Mesenteric fat pad (tissue), 1 donor: ENCODE measurements around the gene KCNIP4. TPM values are rescaled to one million over a fixed set of nuclear protein-coding genes. Genes with fewer than 3 reads are reported as not detected.

Source experiments
- DNase-seq: peaks from one replicate; pipeline ENCODE4 v3.0.0-alpha.2; 2020; ENCODE audit warnings: low spot score
- total RNA-seq: library from RNA; stranded (reverse); fragmentation: NEBNext Ultra II Directional; extraction: Animal tissue kit (Norgen Biotek cat#: 25700); gene quantifications from one replicate; pipeline ENCODE4 v1.2.1, GENCODE V29; 2021
- donor health status: DM: yes; HTN: yes; CAD: no.

KCNIP4 gene
- total RNA-seq, 1 donor from 2014 or later, result not detected

DNA sequence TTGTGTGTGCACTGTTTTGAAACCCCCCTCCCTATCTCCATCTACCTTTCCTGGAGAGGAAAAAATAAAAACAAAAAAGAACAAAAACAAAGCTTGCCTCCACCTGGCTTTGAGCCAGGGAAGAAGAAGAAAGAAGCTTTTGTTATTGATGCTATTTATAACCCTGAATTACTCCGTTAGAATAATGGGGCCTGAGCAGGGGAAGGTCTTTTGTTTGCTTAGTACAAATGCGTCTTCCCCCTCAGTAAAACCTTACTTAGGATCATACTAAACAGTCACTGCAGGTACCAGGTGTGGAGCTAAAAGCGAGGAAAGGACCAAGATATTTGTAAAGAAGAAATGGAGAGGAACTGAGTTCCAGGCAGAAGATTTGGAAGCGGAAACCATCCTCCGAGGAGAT lies 352.1 kb downstream of the KCNIP4 start:
- no peak for DNase-seq

DNA sequence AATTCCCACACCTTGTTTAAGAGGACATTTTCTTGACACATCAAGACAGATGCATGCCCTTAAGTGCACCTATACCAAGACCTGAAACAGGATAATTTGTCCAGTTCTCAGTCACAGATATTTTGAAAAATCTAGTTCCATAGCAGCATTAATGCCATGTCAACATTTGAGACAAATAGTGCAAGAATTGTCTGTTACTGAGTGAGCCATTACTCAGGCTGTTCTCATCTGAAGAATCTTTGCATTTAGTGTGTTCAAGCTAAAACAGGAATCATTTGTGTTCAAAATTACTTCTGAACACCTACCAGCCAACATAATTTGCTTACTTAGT lies 354.9 kb downstream of the KCNIP4 start:
- no peak for DNase-seq

DNA sequence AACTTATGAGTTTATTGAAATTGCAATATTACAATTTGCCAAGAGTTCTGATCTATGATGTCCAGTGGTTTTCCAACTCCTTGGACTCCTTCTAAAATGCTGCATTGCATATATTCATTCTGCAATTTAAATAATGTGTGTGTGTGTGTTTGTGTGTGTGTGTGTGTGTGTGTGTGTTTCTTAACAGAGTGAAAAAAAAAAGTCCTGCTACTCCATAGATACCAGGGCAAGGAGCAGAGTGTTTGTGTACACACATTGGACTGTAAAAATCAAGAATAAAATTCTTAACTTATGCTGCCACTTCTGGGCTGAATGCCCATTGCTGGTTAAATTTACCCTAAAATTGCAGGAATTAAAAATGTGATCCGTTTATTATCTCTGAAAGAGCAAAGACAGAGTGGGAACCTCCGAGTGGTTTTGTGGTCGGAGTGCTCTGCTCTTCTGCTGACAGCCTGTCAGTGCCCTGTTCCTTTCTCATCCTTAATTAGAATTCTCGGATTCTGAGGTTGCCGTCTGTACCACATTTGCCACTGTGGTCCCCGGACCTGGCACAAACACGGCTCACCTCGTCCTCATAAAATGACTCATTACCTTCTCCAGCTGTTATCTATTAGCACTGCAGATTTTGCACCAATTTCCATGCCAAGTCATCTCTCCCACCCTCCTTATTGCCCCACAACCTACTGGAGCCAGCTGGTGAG lies 355.5 kb downstream of the KCNIP4 start:
- DNase-seq, result no peak

DNA sequence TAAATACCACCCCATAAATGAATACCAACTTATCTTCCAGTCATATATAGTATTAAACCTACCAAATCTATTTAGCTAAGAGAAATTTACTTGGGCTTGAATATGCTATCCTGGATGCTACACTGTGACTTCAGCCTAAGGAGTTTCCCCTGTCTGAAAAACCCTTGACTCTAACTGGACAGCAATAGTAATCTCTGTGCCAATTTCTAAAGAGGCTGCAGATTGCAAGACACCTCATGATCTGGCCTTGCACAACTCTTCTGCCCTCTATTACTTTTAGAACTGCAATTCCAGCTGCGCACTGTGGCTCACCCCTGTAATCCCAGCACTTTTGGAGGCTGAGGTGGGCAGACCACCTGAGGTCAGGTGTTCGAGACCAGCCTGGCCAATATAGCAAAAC lies 371.5 kb downstream of the KCNIP4 start:
- no peak for DNase-seq

DNA sequence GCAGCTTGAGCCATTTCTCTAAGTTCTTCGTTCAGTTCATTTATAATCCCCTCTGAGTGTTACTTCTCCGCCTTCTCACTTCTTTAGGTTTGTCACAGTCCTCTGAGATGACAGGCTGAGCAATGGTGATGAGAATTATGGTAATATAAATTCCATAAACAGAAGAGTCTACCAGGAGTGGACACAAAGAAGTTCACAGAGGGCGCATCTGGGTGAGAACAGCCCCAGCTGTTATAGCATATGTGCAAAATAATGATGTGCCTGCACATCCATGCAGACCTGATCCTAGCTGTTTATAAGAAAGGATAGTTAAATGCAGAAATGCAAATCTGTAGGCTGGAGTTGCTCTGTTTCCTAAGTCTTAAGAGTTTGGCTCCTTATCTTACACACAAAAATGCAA lies 377.5 kb downstream of the KCNIP4 start:
- no peak for DNase-seq

DNA sequence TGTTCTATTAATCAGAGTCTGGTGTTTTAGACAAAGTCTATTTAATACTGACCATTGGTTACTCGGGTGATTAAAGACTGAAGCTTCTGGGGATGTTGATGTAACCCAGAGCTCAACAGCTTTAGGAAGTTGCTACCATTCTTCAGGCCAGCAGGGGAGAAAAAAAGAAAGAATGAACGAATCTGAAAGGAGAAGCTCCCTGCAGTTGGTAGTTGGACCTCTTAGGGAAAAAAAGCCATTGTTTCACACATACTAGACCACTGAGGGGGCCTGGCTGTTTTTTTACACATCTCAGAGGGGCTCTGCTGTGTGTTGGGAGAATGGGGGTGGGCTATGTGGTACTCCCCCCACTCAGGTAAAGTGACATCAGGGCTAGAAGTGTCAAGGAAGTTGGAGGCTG lies 378.9 kb downstream of the KCNIP4 start:
- DNase-seq, result no peak

DNA sequence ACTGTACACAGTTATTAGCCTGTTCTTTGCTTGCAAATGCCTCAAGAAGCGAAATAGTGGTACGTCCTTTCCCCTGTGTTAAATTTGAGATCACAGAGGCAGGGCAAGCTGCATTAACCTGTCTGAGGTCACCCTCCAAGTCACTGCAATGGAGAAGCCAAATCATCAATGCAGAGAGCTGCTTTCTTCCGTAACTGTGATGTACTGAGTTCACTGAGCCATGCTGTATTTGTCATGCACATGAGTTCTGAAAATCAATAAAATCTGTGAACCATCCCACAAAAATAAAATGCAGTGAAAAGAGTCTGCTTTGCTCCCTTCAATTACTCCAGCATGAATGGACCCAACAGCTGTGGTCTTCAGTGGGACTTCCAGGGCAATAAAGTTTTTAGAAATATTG lies 393.5 kb downstream of the KCNIP4 start:
- DNase-seq, result no peak

DNA sequence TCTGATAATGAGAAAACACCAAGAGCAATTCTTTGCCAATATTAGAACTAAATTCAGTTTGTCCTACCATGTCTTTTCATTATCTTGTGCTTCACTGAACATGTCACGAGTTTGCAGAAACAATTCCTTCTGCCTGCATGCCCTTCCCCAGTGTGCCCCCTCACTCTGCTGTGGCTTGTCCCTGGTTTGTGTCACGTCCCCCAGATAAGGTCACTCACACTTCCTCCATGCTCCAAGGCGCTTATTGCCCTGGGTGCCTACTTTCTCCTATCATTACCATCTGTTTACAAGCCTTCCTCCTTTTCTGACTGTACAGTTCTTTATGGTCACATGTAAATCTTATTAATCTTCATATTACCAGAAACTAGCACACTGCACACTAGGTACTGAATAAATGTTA lies 394.1 kb downstream of the KCNIP4 start:
- no peak for DNase-seq

DNA sequence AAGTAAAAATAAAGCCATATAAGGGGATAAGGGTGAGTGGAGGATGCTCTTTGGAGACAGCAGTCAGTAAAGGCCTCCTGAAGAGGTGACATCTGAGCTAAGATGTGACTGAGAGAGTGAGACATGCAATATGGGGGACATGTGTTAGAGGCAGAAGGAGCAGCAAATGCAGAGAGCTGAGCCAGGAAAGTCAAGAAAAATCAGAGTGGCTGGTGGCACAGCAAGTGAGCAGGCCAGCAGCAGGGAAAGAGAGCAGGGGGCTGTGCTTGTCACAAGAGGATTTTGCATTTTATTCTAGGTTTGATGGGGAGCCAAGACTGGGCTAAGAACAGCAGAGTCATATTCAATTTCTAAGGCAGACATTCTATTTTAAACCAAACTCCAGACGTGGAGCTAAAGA lies 394.5 kb downstream of the KCNIP4 start:
- DNase-seq, result no peak

DNA sequence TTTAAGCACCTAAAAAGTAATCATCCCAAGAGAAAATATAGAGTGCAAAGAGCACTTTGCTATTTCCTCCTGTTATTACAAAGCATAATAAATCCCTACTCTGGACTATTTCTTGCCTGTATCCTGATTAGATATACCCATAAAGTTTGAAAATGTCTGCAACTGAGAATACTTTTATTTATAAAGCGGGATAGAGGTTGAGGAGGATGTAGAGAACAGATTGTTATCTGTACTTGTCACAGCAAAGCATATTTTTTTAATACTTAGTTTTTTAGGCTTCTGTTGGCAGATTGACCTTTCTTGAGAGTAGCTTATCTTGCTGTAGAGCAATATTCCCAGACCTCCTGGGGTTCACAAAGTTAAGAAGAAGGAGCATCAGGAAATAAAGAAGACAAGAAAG lies 396.1 kb downstream of the KCNIP4 start:
- no peak for DNase-seq

DNA sequence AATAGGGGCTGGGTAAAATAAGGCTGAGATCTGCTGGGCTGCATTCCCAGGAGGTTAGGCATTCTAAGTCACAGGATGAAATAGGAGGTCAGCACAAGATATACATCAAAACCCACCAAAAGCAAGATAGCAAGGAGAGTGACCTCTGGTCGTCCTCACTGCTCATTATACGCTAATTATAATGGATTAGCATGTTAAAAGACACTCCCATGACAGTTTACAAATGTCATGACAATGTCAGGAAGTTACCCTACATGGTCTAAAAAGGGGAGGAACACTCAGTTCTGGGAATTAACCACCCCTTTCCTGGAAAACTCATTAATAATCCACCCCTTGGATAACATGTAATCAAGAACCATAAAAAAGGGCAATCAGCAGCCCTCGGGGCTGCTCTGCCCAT lies 403.6 kb downstream of the KCNIP4 start:
- no peak for DNase-seq

DNA sequence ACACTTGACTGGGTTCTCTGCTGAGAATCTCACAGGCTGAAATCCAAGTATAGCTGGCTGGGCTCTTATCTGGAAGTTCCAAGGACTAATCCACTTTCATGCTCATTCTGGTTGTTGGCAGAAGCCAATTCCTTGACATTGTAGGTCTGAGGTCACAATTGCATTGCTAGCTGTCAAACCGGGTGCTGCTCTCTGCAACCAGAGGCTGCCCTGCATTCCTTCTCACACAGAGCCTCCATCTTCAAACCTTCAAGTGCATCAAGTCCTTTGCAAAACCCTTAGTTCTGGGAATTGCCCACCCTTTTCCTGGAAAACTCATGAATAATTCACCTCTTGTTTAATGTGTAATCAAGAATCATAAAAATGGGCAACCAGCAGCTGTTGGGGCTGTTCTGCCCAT lies 404.2 kb downstream of the KCNIP4 start:
- no peak for DNase-seq

DNA sequence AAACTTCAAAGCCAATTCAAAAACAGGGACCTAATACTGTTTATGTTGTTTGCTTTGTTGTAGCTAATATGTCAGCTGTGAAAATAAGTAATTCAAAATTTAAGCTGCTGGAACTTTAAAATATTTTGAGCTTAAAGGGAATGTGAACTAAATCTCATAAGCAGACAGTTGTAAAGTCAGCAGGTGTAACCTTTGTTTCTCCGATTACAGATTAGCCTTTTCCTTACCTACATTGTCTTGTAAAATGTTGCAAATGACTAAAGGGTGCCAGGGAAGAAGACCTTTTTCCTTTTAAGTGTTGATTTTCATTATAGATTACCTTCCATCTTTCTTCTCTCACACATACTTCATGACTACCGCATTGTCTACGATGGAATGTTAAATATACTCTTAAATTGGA lies 405.1 kb downstream of the KCNIP4 start:
- DNase-seq, result no peak

DNA sequence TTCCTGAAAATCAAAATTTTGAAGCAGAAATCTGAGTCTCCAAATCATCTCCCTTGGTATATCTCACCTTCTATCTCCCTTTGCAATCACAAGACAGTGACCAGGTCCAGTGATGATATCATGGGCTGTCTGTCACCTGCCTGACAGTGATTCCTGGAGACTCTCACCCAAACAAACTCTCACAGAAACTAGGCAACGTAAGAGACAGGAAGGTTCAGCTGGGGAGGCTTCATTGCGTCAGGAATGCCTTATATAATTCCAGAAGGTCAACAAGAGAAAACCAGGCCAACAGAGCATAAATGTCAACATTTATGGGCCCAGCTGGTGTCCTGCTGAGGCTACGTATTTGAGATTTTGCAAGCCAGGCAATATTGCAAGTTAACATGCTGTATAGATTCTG lies 412.7 kb downstream of the KCNIP4 start:
- no peak for DNase-seq

DNA sequence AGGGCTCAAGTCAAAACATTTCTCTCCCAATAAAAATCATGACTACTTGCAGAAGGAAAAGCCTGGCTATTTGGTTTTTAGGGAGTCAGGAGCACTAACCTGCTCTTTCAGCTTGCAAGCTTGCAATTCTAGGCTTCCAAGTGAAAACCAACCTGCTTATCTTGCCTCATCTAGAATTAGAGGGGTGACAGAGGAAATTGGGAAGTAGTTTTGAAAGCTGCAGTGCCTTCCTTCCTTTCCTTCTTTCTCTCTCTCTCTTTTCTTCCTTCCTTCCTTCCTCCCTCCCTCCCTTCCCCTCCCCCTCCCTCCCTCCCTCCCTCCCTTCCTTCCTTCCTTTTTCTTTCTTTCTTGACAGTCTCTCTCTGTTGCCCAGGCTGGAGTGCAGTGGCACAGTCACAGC lies 417.5 kb downstream of the KCNIP4 start:
- no peak for DNase-seq

DNA sequence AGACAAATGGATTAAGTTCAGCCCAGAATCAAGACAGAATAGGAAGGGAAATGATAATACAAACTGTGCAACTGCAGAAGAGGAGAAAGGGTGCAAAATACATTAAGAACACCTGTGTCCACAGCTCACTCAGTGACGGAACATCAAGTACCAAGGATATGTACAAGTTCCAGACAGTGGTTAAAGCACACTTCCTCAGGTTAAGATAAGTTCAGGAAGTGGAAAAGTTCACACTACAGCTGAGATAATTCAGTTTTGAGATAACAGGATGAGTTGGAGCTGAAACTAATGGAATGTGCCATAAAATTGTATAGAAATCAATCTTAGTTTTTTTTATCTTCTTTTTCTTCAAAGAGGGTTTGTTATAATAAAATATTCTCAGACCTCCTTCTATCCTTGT lies 419.4 kb downstream of the KCNIP4 start:
- DNase-seq, result no peak

DNA sequence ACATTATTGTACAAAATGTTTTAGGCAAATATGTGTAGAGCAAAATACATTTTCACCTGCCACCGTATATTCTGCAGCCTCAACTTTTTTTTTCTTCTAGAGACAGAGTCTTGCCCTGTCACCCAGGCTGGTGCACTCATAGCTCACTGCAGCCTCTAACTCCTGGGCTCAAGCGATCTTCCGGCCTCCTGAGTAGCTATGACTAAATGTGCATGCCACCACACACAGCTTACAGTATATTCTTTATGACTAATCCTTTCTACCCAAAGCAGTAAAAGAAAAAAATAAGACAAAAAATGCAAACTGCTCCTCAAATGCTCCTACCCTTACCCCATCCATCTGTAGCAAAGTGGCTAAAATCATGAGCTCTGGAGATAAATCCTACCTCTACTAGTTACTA lies 426.3 kb downstream of the KCNIP4 start:
- no peak for DNase-seq

DNA sequence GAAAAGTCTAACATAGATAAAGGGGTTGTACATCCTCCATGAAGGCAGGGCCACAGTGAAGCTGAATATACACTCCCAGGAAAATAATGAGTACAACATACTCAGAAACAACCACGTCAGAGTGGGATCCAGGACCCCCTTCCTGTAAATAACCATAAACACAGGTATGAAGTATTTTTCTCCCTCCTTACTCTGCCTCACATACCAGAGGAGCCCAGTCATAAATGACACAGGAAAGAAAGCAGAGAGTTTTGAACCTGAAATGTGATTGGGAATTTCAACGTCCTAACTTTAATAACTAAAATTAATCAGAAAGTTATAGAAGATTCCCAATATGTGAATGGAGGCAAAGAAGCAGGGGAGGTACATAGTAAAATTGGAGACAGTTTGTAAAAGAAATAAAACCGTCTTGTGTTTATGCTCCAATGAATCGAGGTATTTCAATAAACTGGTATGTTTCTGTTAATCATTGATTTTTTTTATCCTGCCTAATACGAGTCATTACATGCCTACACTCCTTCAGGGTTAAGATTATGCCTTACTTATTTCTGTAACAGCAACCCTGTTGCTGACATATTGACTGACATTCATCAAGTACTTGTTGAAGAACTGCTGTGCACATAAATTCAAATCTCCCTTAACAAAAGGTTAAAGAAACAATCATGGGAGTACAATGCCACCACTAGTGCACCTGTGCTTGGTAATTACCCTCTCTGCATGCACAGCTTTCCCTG lies 431.3 kb downstream of the KCNIP4 start:
- DNase-seq, result no peak

DNA sequence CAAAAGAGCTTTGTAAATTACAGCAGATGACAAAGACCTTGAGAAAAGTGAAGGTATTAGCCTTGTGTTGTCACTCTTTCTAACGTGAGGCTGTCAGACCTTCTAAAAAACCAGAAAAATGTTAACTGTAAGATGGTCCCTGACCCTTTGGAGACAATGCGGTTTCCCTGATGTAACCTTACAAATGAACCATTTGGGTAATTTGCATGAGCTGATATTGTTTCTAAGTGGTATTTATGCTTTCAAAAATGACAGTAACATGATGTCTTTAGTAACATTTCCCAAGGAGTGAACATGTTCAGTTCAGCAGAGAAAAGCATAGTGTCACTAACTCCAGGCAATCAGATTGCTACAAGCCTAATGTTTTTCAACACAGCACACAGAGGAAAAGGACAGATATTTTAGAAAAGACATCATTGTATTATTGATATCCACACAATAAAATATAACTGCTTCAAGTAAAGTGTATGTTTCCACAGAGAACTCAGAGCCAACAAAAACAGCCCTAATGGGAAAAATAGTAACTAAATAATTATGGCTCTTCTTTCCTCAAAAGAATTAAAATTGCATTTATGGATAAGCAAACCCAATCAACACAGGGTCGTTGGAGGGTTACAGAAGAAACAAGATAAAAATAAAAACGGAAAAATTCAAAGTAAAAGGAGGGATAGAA lies 434.4 kb downstream of the KCNIP4 start:
- no peak for DNase-seq

DNA sequence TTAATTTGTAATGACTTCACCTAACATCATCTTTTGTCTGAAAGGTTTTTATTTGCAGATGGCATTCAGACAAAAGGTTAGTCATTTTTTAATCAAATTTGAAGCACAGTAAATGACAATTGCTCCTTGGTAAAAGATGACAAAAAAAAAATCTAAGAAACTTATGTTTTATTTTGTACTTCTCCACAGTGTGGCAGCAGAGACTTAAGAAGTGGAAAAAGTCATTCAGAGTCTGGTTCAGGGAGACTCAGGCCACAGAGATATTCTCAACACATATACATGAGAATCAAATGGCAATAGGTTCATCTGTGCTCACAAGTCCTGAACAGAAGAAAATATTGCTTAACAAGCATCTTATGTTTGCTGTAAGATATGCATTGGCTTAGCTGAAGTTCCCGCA lies 436.2 kb downstream of the KCNIP4 start:
- no peak for DNase-seq

DNA sequence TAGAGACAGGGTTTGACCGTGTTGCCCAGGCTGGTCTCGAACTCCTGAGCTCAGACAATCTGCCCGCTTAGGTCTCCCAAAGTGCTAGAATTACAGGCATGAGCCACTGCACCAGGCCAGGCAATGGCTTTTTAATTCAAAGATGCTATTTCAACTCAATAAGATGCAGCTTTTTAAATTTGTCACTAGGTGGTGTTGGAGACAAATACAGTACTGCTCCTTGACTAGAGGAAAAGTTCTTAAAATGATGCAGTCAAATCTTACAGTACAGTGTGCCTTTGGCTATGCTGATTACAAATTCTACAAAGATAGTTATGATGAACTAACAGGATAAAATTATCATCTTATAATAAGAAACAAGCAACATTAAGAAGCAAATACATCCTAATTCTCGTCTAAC lies 441.1 kb downstream of the KCNIP4 start:
- no peak for DNase-seq

DNA sequence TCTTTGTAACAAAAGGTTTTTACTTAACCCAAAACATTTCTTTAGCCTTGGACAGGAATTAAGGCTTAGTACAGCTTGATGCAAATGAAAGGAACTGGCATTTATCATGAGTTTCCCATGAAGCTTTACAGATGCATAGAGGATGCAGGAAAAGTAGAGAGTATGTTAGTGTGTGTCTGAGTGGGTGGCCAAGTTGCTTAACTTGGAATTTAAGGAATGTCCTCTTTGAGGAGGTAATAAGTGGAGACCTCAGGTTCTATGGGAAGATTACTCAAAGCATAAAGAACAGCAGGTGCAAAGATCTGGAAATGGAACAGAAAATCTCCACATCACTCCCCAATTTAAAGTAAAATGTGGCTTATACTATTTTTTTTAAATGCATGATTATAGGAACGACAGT lies 457.9 kb downstream of the KCNIP4 start:
- DNase-seq, result no peak

DNA sequence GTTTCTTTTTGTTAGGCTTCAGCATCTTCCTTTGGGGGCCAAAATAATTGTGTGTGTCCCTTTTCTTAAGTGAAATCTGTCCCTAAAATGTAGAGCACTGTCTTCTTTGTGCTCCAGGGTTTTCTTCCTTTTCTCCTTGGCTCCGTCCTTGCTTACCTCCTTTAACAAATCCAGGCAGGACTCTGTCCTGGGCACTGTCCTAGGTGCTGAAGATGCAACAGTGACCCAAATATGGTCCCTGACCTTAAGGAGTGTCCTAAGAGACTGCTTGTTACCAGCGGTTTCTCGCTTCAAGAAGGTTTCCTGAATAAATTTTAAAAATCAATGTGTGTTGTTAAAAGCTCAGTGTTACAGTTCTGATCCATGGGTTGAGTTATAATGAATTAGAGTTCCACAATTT lies 471.8 kb downstream of the KCNIP4 start:
- DNase-seq, result no peak
